ENCODE data around the gene MBNL3. TPM values are rescaled to one million over a fixed set of nuclear protein-coding genes. Genes with fewer than 3 reads are reported as not detected.
A peak's percentile ranks its signal among the peaks of the same experiment; 100 is the strongest.

Gene MBNL3
- total RNA-seq, 1 experiment from 2014 or later: 4.0 TPM

DNA sequence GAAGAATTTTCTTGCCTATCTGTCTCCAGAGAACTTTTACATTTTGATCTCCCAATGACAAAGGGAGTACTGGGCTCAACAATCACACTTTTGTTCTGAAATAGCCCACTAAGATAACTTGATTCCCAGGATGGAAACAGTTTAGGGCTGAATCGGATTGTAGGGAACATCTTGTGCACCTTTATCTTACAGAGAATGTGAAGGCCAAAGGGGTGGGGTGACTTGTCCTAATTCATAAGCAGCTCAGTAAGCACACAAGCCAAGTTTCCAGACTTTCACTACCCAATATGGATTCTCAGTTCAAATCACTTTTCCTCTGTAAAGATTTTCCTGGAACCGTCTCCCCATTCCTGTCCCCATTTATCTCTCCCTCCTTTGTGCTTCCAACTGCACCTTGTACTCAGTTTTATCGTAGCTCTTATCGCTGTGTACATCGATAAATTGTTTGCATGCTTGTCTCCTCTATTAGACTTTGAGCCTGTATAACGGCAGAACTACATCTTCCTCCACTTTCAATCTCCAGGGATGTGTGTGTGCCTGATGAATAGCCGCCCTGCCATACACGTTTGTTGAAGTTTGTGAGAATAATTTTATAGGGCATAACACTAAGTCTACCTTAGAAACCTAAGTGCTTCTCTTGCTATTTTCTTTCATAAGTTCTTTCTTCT is 77.4 kb downstream of the MBNL3 start:
- no peak for ATAC-seq
- CTCF ChIA-PET: interaction anchor here (0.7 to 2.0 kb wide), 4 partner anchors 45 to 570 kb away, joined by 3 to 12 read pairs (median 3); no protein-coding TSS in a partner anchor
- Mint-ChIP-seq H3K4me1 (peaks cover 70% of the 10 kb centered on the region), H3K9me3 (no peaks in the 10 kb centered on the region), H3K27me3 (ENCODE audit: low read depth) (peaks cover 32% of the 10 kb centered on the region), H3K4me3 (peak overlapping the region; percentile 65), H3K27ac (no peak overlapping the region), H3K36me3 (no peaks in the 10 kb centered on the region)
- POLR2A ChIA-PET: no interaction called here
- TF ChIP-seq CBFB (CRISPR knock-in tag; IDR thresholded peaks at IDR 0.05; ENCODE audit: low read depth) (no peak), NR3C1 (CRISPR knock-in tag; conservative IDR thresholded peaks at IDR 0.05; ENCODE audit: low read depth) (no peak), ATF1 (CRISPR knock-in tag; IDR thresholded peaks at IDR 0.05) (no peak), FOXP1 (CRISPR knock-in tag; IDR thresholded peaks at IDR 0.05; ENCODE audit: borderline replicate concordance) (no peak), E2F4 (CRISPR knock-in tag; IDR thresholded peaks at IDR 0.05; ENCODE audit: borderline replicate concordance, low read depth) (no peak), ZNF317 (CRISPR knock-in tag; IDR thresholded peaks at IDR 0.05; ENCODE audit: borderline replicate concordance, low read depth) (no peak), IRF2 (CRISPR knock-in tag; IDR thresholded peaks at IDR 0.05; ENCODE audit: borderline replicate concordance, low read depth) (no peak), ZNF416 (CRISPR knock-in tag; IDR thresholded peaks at IDR 0.05) (no peak), ZNF281 (CRISPR knock-in tag; IDR thresholded peaks at IDR 0.05) (no peak), SMAD4 (CRISPR knock-in tag; IDR thresholded peaks at IDR 0.05) (no peak), ZNF425 (CRISPR knock-in tag; conservative IDR thresholded peaks at IDR 0.05) (no peak), FOXK1 (CRISPR knock-in tag; IDR thresholded peaks at IDR 0.05) (no peak), ETV6 (CRISPR knock-in tag; IDR thresholded peaks at IDR 0.05) (no peak), HMGA2 (CRISPR knock-in tag; IDR thresholded peaks at IDR 0.05) (no peak), MLX (CRISPR knock-in tag; IDR thresholded peaks at IDR 0.05) (no peak), TCF7 (CRISPR knock-in tag; IDR thresholded peaks at IDR 0.05; ENCODE audit: low read depth) (no peak), ZNF219 (CRISPR knock-in tag; IDR thresholded peaks at IDR 0.05; ENCODE audit: borderline replicate concordance) (no peak)
- TF ChIP-seq, protein P1, sequence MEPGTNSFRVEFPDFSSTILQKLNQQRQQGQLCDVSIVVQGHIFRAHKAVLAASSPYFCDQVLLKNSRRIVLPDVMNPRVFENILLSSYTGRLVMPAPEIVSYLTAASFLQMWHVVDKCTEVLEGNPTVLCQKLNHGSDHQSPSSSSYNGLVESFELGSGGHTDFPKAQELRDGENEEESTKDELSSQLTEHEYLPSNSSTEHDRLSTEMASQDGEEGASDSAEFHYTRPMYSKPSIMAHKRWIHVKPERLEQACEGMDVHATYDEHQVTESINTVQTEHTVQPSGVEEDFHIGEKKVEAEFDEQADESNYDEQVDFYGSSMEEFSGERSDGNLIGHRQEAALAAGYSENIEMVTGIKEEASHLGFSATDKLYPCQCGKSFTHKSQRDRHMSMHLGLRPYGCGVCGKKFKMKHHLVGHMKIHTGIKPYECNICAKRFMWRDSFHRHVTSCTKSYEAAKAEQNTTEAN (CRISPR knock-in tag; IDR thresholded peaks at IDR 0.05): no peak
- TF ChIP-seq, protein P2, sequence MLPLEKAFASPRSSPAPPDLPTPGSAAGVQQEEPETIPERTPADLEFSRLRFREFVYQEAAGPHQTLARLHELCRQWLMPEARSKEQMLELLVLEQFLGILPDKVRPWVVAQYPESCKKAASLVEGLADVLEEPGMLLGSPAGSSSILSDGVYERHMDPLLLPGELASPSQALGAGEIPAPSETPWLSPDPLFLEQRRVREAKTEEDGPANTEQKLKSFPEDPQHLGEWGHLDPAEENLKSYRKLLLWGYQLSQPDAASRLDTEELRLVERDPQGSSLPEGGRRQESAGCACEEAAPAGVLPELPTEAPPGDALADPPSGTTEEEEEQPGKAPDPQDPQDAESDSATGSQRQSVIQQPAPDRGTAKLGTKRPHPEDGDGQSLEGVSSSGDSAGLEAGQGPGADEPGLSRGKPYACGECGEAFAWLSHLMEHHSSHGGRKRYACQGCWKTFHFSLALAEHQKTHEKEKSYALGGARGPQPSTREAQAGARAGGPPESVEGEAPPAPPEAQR (CRISPR knock-in tag; IDR thresholded peaks at IDR 0.05): no peak
- no peak for DNase-seq (ENCODE audit: low spot score)
